Liver (tissue), 9 donors: ENCODE results near the gene CHD8. TPM values are rescaled to one million over a fixed set of nuclear protein-coding genes. Genes with fewer than 3 reads are reported as not detected.

Experiments
- DNase-seq: peaks from one replicate; pipeline ENCODE4 v3.0.0-alpha.2; 2017; ENCODE audit warnings: low spot score
- H3K27ac ChIP-seq, 2 donors: one replicate each; pipeline ENCODE4 v1.7.0; 2013; ENCODE audit warnings: inconsistent platforms in 2 of 2, low read length in 2 of 2, control low read depth in 1 of 2, low read depth in 1 of 2, mild to moderate bottlenecking in 1 of 2
- H3K27me3 ChIP-seq, 4 donors: one replicate each; pipeline versions ENCODE4 v1.6.1 to v1.7.0; 2013; ENCODE audit warnings: low read length in 3 of 4, inconsistent platforms in 1 of 4, mild to moderate bottlenecking in 1 of 4, moderate library complexity in 1 of 4; ENCODE audit not compliant: control insufficient read depth in 4 of 4, insufficient read depth in 4 of 4
- H3K36me3 ChIP-seq, 4 donors: one replicate each; pipeline versions ENCODE4 v1.6.1 to v1.7.0; 2013; ENCODE audit warnings: low read length in 3 of 4, mild to moderate bottlenecking in 3 of 4, low read depth in 1 of 4, moderate library complexity in 1 of 4; ENCODE audit not compliant: control insufficient read depth in 4 of 4, insufficient read depth in 3 of 4
- H3K4me1 ChIP-seq, 4 donors: one replicate each; pipeline versions ENCODE4 v1.6.1 to v1.7.0; 2013; ENCODE audit warnings: low read length in 3 of 4, mild to moderate bottlenecking in 3 of 4, moderate library complexity in 1 of 4; ENCODE audit not compliant: control insufficient read depth in 4 of 4, insufficient read depth in 4 of 4
- H3K4me3 ChIP-seq, 3 donors: one replicate each; pipeline versions ENCODE4 v1.6.1 to v1.7.0; 2013; ENCODE audit warnings: low read length in 3 of 3, control low read depth in 1 of 3, low read depth in 1 of 3, mild to moderate bottlenecking in 1 of 3
- H3K9ac ChIP-seq, 2 donors: one replicate each; pipeline ENCODE4 v1.7.0; 2013; ENCODE audit warnings: low read length in 2 of 2, mild to moderate bottlenecking in 2 of 2, moderate library complexity in 2 of 2, control low read depth in 1 of 2, low read depth in 1 of 2
- H3K9me3 ChIP-seq, 4 donors: one replicate each; pipeline versions ENCODE4 v1.6.1 to v1.7.0; 2013; ENCODE audit warnings: low read length in 3 of 4; ENCODE audit not compliant: control insufficient read depth in 4 of 4
- EGR1 ChIP-seq, 2 donors: IDR thresholded peaks; 2 replicates each; pipeline ENCODE4 v1.6.1; 2016 to 2018; ENCODE audit warnings: antibody characterized with exemption in 2 of 2, low read depth in 2 of 2
- FOXA1 ChIP-seq: IDR thresholded peaks from 2 replicates; pipeline ENCODE4 v1.6.1; 2016; ENCODE audit warnings: antibody characterized with exemption
- FOXA2 ChIP-seq: IDR thresholded peaks from 2 replicates; pipeline ENCODE4 v1.6.1; 2016; ENCODE audit warnings: antibody characterized with exemption
- GABPA ChIP-seq, 2 donors: IDR thresholded peaks in 1 of 2; conservative IDR thresholded peaks in 1 of 2; 2 replicates each; pipeline ENCODE4 v1.6.1; 2016; ENCODE audit warnings: antibody characterized with exemption in 2 of 2, mild to moderate bottlenecking in 1 of 2, moderate library complexity in 1 of 2
- HNF4A ChIP-seq, 2 donors: conservative IDR thresholded peaks; 2 replicates each; pipeline ENCODE4 v1.6.1; 2016; ENCODE audit warnings: antibody characterized with exemption in 2 of 2, mild to moderate bottlenecking in 2 of 2
- HNF4G ChIP-seq: IDR thresholded peaks from 2 replicates; pipeline ENCODE4 v1.6.1; 2016; ENCODE audit warnings: antibody characterized with exemption
- JUND ChIP-seq, 2 donors: IDR thresholded peaks; 2 replicates each; pipeline ENCODE4 v1.6.1; 2016; ENCODE audit warnings: antibody characterized with exemption in 2 of 2
- NR2F2 ChIP-seq: IDR thresholded peaks from 2 replicates; pipeline ENCODE4 v1.6.1; 2016; ENCODE audit warnings: antibody characterized with exemption
- RAD21 ChIP-seq, 2 donors: IDR thresholded peaks; 2 replicates each; pipeline ENCODE4 v1.6.1; 2016; ENCODE audit warnings: antibody characterized with exemption in 2 of 2, mild to moderate bottlenecking in 2 of 2
- RXRA ChIP-seq, 2 donors: IDR thresholded peaks; 2 replicates each; pipeline ENCODE4 v1.6.1; 2017 to 2018; ENCODE audit warnings: antibody characterized with exemption in 2 of 2, mild to moderate bottlenecking in 1 of 2
- SP1 ChIP-seq: IDR thresholded peaks from 2 replicates; pipeline ENCODE4 v1.6.1; 2018; ENCODE audit warnings: antibody characterized with exemption, mild to moderate bottlenecking
- TAF1 ChIP-seq: conservative IDR thresholded peaks from 2 replicates; pipeline ENCODE4 v1.6.1; 2016; ENCODE audit warnings: antibody characterized with exemption, mild to moderate bottlenecking
- YY1 ChIP-seq: IDR thresholded peaks from 2 replicates; pipeline ENCODE4 v1.6.1; 2016; ENCODE audit warnings: antibody characterized with exemption, mild to moderate bottlenecking
- WGBS: extraction: QIAGEN DNeasy Blood & Tissue Kit; methylation state at CpG from one replicate; pipeline ENCODE4 v1.1.7; 2013; 5-methylcytosine and 5-hydroxymethylcytosine counted together
- polyA plus RNA-seq, 2 donors: library from polyadenylated mRNA; stranded (reverse) in 1 of 2; unstranded in 1 of 2; fragments of 200-250 nt in 1 of 2; fragments of >200 nt in 1 of 2; fragmentation: Nextera tagmentation in 1 of 2; extraction: Ambion mirVana in 1 of 2; gene quantifications; one replicate each; pipeline versions ENCODE4 v1.2.1 to v1.2.3, GENCODE V29; 2013 to 2015
- total RNA-seq, 2 donors: library from RNA; depleted of rRNA; stranded (reverse); fragments of >200 nt; gene quantifications; one replicate each; pipeline ENCODE4 v1.2.3, GENCODE V29; 2014
- TF ChIP-seq, protein P1 (sequence below): IDR thresholded peaks from 2 replicates; pipeline ENCODE4 v1.6.1; 2016; ENCODE audit warnings: antibody characterized with exemption
- TF ChIP-seq, protein P2 (sequence below): fragments of 150-350 bp; IDR thresholded peaks from 2 replicates; pipeline ENCODE4 v1.5.1; 2017; ENCODE audit warnings: improper control_type of control experiment, low read depth, low read length; ENCODE audit not compliant: missing input control
- TF ChIP-seq, protein P3 (sequence below): IDR thresholded peaks from 2 replicates; pipeline ENCODE4 v1.6.1; 2016; ENCODE audit warnings: antibody characterized with exemption, mild to moderate bottlenecking
- TF ChIP-seq, protein P4 (sequence below): IDR thresholded peaks from 2 replicates; pipeline ENCODE4 v1.6.1; 2016; ENCODE audit warnings: antibody characterized with exemption
- TF ChIP-seq, protein P5 (sequence below): IDR thresholded peaks from 2 replicates; pipeline ENCODE4 v1.6.1; 2016; ENCODE audit warnings: antibody characterized with exemption
- donor health status: healthy.
- donor health status: healthy.
- donor health status: healthy.
- donor health status: healthy.
- donor health status: healthy.

CHD8 gene, protein sequence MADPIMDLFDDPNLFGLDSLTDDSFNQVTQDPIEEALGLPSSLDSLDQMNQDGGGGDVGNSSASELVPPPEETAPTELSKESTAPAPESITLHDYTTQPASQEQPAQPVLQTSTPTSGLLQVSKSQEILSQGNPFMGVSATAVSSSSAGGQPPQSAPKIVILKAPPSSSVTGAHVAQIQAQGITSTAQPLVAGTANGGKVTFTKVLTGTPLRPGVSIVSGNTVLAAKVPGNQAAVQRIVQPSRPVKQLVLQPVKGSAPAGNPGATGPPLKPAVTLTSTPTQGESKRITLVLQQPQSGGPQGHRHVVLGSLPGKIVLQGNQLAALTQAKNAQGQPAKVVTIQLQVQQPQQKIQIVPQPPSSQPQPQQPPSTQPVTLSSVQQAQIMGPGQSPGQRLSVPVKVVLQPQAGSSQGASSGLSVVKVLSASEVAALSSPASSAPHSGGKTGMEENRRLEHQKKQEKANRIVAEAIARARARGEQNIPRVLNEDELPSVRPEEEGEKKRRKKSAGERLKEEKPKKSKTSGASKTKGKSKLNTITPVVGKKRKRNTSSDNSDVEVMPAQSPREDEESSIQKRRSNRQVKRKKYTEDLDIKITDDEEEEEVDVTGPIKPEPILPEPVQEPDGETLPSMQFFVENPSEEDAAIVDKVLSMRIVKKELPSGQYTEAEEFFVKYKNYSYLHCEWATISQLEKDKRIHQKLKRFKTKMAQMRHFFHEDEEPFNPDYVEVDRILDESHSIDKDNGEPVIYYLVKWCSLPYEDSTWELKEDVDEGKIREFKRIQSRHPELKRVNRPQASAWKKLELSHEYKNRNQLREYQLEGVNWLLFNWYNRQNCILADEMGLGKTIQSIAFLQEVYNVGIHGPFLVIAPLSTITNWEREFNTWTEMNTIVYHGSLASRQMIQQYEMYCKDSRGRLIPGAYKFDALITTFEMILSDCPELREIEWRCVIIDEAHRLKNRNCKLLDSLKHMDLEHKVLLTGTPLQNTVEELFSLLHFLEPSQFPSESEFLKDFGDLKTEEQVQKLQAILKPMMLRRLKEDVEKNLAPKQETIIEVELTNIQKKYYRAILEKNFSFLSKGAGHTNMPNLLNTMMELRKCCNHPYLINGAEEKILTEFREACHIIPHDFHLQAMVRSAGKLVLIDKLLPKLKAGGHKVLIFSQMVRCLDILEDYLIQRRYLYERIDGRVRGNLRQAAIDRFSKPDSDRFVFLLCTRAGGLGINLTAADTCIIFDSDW (N-terminal part only)
- 10 to 100 TPM; 27.3 to 29.5 TPM for total RNA-seq
- 10 to 100 TPM in 1 of 2 donors, 1 to 10 TPM in 1; 9.6 to 11.1 TPM for polyA plus RNA-seq

DNA sequence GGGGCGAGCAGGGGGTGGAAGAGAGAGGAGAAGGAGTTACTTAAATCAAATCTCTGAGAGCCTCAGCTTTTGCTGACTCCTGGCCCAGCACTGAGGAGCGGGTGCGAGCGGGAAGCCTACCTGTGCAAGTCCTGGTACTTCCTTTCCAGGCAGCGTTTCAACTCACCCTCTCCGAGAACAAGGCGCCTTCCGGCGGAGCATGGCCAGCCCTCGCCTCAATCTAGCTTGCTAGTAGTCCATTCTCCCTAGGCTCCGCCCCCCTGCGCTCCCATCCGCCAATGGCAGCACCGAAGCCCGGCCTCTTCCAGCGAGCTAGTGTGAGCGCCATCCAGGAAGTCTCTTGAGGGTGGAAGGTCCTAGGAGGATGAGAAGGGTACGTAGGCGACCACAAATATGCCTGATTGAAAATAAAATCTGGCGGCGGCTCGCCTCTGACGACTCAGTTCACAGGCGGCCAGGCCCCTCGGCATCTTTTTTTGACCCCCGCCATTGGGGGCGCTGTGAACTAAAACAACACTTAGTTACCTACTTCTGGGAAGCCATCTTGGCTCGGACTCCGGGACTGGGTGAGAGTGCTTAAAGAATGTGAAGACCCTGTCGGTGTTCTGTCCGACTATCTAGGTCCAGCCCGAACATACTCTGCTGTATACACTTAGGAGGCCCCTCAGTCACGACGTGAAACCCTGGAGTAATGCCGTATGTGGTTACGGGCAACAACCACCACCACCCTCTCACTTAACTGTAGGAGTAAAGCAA lies at the start of gene CHD8:
CHD8 (minus strand) TSS at position 212 of the 756 bp plus-strand sequence. CDS start 24,480 bp downstream, outside the sequence.
- Histone ChIP-seq H3K9me3 (no peaks in the 10 kb centered on the region), H3K4me3 (peak within 1 kb of the TSS; percentile 83 to 94 (median 94)), H3K4me1 (peaks cover 3 to 16% (median 10%) of the 10 kb centered on the region in 4 donors), H3K27me3 (no peaks in the 10 kb centered on the region), H3K36me3 (peaks cover 3 to 10% (median 5%) of the 10 kb centered on the region in 4 donors), H3K9ac (peak within 1 kb of the TSS; percentile 94 to 99), H3K27ac (peak within 1 kb of the TSS; percentile 94 to 96)
- WGBS = under 1% methylated on average over 36 of the region's 36 CpGs
- peak; percentile 98 for DNase-seq
- TF ChIP-seq NR2F2 = peak; percentile 88
- peak; percentile 94 for TF ChIP-seq SP1
- TF ChIP-seq, protein P1, sequence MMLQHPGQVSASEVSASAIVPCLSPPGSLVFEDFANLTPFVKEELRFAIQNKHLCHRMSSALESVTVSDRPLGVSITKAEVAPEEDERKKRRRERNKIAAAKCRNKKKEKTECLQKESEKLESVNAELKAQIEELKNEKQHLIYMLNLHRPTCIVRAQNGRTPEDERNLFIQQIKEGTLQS = no peak
- peak; percentile 88 for TF ChIP-seq TAF1
- peak; percentile 32 for TF ChIP-seq FOXA1
- TF ChIP-seq HNF4A (conservative IDR thresholded peaks at IDR 0.05) = peak; percentile 48 to 55
- peak; percentile 17 for TF ChIP-seq FOXA2
- TF ChIP-seq, protein P2, sequence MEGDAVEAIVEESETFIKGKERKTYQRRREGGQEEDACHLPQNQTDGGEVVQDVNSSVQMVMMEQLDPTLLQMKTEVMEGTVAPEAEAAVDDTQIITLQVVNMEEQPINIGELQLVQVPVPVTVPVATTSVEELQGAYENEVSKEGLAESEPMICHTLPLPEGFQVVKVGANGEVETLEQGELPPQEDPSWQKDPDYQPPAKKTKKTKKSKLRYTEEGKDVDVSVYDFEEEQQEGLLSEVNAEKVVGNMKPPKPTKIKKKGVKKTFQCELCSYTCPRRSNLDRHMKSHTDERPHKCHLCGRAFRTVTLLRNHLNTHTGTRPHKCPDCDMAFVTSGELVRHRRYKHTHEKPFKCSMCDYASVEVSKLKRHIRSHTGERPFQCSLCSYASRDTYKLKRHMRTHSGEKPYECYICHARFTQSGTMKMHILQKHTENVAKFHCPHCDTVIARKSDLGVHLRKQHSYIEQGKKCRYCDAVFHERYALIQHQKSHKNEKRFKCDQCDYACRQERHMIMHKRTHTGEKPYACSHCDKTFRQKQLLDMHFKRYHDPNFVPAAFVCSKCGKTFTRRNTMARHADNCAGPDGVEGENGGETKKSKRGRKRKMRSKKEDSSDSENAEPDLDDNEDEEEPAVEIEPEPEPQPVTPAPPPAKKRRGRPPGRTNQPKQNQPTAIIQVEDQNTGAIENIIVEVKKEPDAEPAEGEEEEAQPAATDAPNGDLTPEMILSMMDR = peak; percentile 66
- TF ChIP-seq, protein P3, sequence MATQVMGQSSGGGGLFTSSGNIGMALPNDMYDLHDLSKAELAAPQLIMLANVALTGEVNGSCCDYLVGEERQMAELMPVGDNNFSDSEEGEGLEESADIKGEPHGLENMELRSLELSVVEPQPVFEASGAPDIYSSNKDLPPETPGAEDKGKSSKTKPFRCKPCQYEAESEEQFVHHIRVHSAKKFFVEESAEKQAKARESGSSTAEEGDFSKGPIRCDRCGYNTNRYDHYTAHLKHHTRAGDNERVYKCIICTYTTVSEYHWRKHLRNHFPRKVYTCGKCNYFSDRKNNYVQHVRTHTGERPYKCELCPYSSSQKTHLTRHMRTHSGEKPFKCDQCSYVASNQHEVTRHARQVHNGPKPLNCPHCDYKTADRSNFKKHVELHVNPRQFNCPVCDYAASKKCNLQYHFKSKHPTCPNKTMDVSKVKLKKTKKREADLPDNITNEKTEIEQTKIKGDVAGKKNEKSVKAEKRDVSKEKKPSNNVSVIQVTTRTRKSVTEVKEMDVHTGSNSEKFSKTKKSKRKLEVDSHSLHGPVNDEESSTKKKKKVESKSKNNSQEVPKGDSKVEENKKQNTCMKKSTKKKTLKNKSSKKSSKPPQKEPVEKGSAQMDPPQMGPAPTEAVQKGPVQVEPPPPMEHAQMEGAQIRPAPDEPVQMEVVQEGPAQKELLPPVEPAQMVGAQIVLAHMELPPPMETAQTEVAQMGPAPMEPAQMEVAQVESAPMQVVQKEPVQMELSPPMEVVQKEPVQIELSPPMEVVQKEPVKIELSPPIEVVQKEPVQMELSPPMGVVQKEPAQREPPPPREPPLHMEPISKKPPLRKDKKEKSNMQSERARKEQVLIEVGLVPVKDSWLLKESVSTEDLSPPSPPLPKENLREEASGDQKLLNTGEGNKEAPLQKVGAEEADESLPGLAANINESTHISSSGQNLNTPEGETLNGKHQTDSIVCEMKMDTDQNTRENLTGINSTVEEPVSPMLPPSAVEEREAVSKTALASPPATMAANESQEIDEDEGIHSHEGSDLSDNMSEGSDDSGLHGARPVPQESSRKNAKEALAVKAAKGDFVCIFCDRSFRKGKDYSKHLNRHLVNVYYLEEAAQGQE = peak; percentile 77
- peak; percentile 99 for TF ChIP-seq YY1
- TF ChIP-seq JUND (IDR thresholded peaks at IDR 0.05) = peak; percentile 70 to 77
- TF ChIP-seq HNF4G = peak; percentile 29
- TF ChIP-seq RXRA (IDR thresholded peaks at IDR 0.05) = peak; percentile 85 to 95
- TF ChIP-seq, protein P4, sequence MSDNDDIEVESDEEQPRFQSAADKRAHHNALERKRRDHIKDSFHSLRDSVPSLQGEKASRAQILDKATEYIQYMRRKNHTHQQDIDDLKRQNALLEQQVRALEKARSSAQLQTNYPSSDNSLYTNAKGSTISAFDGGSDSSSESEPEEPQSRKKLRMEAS = peak; percentile 87
- peak; percentile 57 to 90 for TF ChIP-seq GABPA (IDR thresholded peaks at IDR 0.05 in 1 of 2, conservative IDR thresholded peaks at IDR 0.05 in 1 of 2)
- TF ChIP-seq, protein P5, sequence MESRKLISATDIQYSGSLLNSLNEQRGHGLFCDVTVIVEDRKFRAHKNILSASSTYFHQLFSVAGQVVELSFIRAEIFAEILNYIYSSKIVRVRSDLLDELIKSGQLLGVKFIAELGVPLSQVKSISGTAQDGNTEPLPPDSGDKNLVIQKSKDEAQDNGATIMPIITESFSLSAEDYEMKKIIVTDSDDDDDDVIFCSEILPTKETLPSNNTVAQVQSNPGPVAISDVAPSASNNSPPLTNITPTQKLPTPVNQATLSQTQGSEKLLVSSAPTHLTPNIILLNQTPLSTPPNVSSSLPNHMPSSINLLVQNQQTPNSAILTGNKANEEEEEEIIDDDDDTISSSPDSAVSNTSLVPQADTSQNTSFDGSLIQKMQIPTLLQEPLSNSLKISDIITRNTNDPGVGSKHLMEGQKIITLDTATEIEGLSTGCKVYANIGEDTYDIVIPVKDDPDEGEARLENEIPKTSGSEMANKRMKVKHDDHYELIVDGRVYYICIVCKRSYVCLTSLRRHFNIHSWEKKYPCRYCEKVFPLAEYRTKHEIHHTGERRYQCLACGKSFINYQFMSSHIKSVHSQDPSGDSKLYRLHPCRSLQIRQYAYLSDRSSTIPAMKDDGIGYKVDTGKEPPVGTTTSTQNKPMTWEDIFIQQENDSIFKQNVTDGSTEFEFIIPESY = peak; percentile 72
- TF ChIP-seq EGR1 (IDR thresholded peaks at IDR 0.05; ENCODE audit: low read depth in 2 of 2) = peak; percentile 17 to 55
- peak; percentile 60 to 63 for TF ChIP-seq RAD21 (IDR thresholded peaks at IDR 0.05)
